Measurements from ENCODE around the gene ACTR8. TPM values are rescaled to one million over a fixed set of nuclear protein-coding genes. Genes with fewer than 3 reads are reported as not detected.

ACTR8 gene
- total RNA-seq, 1 experiment from 2014 or later: 47.5 TPM

DNA sequence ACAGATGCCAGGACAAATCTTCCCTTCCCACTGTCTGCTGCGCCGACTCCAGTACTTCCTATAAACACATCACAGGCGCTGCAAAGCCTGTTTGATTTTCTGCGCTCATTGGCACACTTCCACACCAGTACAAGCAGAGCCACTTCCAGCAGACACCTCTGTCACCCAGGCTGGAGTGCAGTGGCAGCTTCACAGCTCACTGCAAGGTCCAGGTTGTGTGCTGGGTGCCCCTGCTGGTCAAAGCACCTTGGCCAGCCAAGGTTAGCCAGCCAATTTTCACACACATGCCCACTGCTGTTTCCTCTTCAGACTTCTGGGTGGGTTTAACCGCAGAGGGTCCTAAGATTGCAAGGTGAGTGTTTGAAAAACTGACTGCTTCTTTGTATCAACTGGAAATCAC is 40.7 kb downstream of the ACTR8 start:
- Histone ChIP-seq H3K36me3 (ENCODE audit: low read depth, low read length) (no peaks in the 10 kb centered on the region), H3K27ac (ENCODE audit: low read length) (no peak overlapping the region), H4K20me1 (ENCODE audit: low read length) (no peaks in the 10 kb centered on the region), H3K27me3 (ENCODE audit: low read length) (peaks cover 10% of the 10 kb centered on the region), H3K4me3 (ENCODE audit: low read length) (no peak overlapping the region), H3K9me3 (ENCODE audit: low read length) (no peaks in the 10 kb centered on the region), H3K4me2 (ENCODE audit: low read length) (no peak overlapping the region), H3K9ac (ENCODE audit: low read length) (no peak overlapping the region), H3K9me2 (replicated peaks; ENCODE audit: low read length) (no peaks in the 10 kb centered on the region), H2AFZ (ENCODE audit: low read length) (no peak overlapping the region), H3K4me1 (ENCODE audit: insufficient read depth, low read length) (peaks cover 12% of the 10 kb centered on the region; the same call in 1 of the 2 replicates), H3F3A (ENCODE audit: low read length, unreplicated experiment) (no peaks in the 10 kb centered on the region), H3K79me2 (ENCODE audit: low read length) (no peaks in the 10 kb centered on the region)
- POLR2A ChIA-PET (ENCODE audit: unreplicated experiment): no interaction called here
- CTCF ChIA-PET: no interaction called here
- intact Hi-C loops (cut with micrococcal nuclease): no loop called here
- DNase-seq: no peak
- ATAC-seq: no peak
- TF ChIP-seq EZH2phosphoT487 (IDR thresholded peaks at IDR 0.05; ENCODE audit: borderline replicate concordance, low read length): no peak
- TF ChIP-seq, protein P1, sequence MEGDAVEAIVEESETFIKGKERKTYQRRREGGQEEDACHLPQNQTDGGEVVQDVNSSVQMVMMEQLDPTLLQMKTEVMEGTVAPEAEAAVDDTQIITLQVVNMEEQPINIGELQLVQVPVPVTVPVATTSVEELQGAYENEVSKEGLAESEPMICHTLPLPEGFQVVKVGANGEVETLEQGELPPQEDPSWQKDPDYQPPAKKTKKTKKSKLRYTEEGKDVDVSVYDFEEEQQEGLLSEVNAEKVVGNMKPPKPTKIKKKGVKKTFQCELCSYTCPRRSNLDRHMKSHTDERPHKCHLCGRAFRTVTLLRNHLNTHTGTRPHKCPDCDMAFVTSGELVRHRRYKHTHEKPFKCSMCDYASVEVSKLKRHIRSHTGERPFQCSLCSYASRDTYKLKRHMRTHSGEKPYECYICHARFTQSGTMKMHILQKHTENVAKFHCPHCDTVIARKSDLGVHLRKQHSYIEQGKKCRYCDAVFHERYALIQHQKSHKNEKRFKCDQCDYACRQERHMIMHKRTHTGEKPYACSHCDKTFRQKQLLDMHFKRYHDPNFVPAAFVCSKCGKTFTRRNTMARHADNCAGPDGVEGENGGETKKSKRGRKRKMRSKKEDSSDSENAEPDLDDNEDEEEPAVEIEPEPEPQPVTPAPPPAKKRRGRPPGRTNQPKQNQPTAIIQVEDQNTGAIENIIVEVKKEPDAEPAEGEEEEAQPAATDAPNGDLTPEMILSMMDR (conservative IDR thresholded peaks at IDR 0.05; ENCODE audit: low read depth, low read length): no peak
- no peak for TF ChIP-seq EZH2 (IDR thresholded peaks at IDR 0.05; ENCODE audit: low read length, unreplicated experiment)
- no TSS peak for BruUV-seq (replicated peaks)

- Histone ChIP-seq H3K27me3 (ENCODE audit: low read length) (no peaks in the 10 kb centered on the region), H3K36me3 (ENCODE audit: low read depth, low read length) (no peaks in the 10 kb centered on the region), H3K4me1 (ENCODE audit: insufficient read depth, low read length) (no peaks in the 10 kb centered on the region), H3K27ac (ENCODE audit: low read length) (no peak overlapping the region), H3K9ac (ENCODE audit: low read length) (no peak overlapping the region), H4K20me1 (ENCODE audit: low read length) (no peaks in the 10 kb centered on the region), H3F3A (ENCODE audit: low read length, unreplicated experiment) (no peaks in the 10 kb centered on the region), H3K4me2 (ENCODE audit: low read length) (no peak overlapping the region), H2AFZ (ENCODE audit: low read length) (no peak overlapping the region), H3K4me3 (ENCODE audit: low read length) (no peak overlapping the region), H3K79me2 (ENCODE audit: low read length) (no peaks in the 10 kb centered on the region), H3K9me2 (replicated peaks; ENCODE audit: low read length) (no peaks in the 10 kb centered on the region), H3K9me3 (ENCODE audit: low read length) (no peaks in the 10 kb centered on the region)
- no TSS peak for BruUV-seq (replicated peaks)
- no peak for DNase-seq
- intact Hi-C loops (cut with micrococcal nuclease): no loop called here
- no peak for ATAC-seq
- CTCF ChIA-PET: no interaction called here
- TF ChIP-seq, protein P1 (conservative IDR thresholded peaks at IDR 0.05; ENCODE audit: low read depth, low read length): no peak
- TF ChIP-seq EZH2phosphoT487 (IDR thresholded peaks at IDR 0.05; ENCODE audit: borderline replicate concordance, low read length) (no peak), EZH2 (IDR thresholded peaks at IDR 0.05; ENCODE audit: low read length, unreplicated experiment) (no peak)
- POLR2A ChIA-PET (ENCODE audit: unreplicated experiment): no interaction called here
These were observed 44.6 kb downstream of the ACTR8 start for GRCh38 chr3:53837331-53837730.

GRCh38 chr3:53836084-53836872 is 45.7 kb downstream of the ACTR8 start:
- intact Hi-C loops (cut with micrococcal nuclease): no loop called here
- no peak for ATAC-seq
- Histone ChIP-seq H3K36me3 (ENCODE audit: low read depth, low read length) (no peaks in the 10 kb centered on the region), H2AFZ (ENCODE audit: low read length) (no peak overlapping the region), H4K20me1 (ENCODE audit: low read length) (no peaks in the 10 kb centered on the region), H3F3A (ENCODE audit: low read length, unreplicated experiment) (no peaks in the 10 kb centered on the region), H3K4me3 (ENCODE audit: low read length) (no peak overlapping the region), H3K9me3 (ENCODE audit: low read length) (no peaks in the 10 kb centered on the region), H3K9me2 (replicated peaks; ENCODE audit: low read length) (no peaks in the 10 kb centered on the region), H3K9ac (ENCODE audit: low read length) (no peak overlapping the region), H3K27ac (ENCODE audit: low read length) (no peak overlapping the region), H3K27me3 (ENCODE audit: low read length) (no peaks in the 10 kb centered on the region), H3K4me1 (ENCODE audit: insufficient read depth, low read length) (no peaks in the 10 kb centered on the region), H3K79me2 (ENCODE audit: low read length) (no peaks in the 10 kb centered on the region), H3K4me2 (ENCODE audit: low read length) (no peak overlapping the region)
- ChIA-PET CTCF (no interaction called here), POLR2A (ENCODE audit: unreplicated experiment) (no interaction called here)
- no TSS peak for BruUV-seq (replicated peaks)
- no peak for DNase-seq
- TF ChIP-seq EZH2 (IDR thresholded peaks at IDR 0.05; ENCODE audit: low read length, unreplicated experiment): no peak
- TF ChIP-seq, protein P1 (conservative IDR thresholded peaks at IDR 0.05; ENCODE audit: low read depth, low read length): no peak
- no peak for TF ChIP-seq EZH2phosphoT487 (IDR thresholded peaks at IDR 0.05; ENCODE audit: borderline replicate concordance, low read length)

All from PC-3 (cell line).